HG02588 (cell line): ENCODE measurements around the gene SEL1L2.

Experiments
- ATAC-seq: cut with Tn5 transposase; IDR thresholded peaks from one replicate; pipeline ENCODE4 v1.9.1; 2021; ENCODE audit warnings: mild to moderate bottlenecking, moderate library complexity; ENCODE audit not compliant: unreplicated experiment

Gene SEL1L2

DNA sequence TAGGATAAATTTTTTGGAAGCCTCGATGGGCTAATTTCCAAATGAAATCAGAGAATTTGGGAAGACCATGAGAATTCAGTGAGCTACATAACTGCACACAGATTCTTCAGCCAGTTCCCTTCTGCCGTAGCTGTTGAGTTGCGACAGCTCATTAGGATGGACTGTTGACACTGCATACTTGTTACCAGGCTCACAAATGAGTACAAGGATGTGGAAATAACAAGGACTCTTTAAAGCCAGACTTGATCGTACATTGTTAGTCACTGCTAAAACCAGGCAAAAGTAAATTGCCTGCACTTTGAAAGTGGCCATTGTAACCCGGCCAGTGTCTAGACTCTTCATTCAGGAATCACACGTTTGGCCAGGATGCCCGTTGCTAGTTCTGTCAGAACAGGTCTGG, 168.5 kb downstream of the SEL1L2 start:
- ATAC-seq, result no peak

DNA sequence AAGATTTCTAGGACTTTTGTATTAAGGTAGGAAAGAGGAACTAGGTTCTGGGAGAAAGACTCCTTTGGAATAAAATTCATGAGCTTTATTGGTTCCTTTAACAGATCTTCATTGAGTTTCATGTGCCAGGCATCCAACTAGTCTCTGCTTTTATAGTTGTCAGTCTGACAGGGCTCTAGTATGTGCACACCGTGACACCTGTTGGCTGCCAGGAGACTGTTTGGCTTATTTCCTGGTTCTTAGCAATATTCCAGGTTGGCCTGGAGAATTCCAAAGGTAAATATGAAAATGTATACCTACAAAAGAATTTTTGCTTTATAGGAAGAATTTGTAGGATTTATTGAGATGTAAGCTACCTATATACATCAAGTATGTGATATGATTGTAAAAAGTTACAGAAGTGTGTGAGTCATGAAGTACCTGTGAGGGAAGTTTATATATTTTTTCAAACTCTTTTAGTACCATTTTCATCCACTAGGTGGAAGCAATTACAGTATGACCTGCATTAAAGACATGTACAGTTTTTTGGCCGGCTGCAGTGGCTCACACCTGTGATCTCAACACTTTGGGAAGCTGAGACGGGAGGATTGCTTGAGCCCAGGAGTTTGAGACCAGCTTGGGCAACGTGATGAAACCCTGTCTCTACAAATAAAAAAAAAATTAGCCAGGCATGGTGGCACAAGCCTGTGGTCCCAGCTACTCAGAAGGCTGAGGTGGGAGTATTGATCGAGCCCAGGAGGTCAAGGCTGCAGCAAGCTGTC, 170.3 kb downstream of the SEL1L2 start:
- peak; percentile 75 for ATAC-seq

DNA sequence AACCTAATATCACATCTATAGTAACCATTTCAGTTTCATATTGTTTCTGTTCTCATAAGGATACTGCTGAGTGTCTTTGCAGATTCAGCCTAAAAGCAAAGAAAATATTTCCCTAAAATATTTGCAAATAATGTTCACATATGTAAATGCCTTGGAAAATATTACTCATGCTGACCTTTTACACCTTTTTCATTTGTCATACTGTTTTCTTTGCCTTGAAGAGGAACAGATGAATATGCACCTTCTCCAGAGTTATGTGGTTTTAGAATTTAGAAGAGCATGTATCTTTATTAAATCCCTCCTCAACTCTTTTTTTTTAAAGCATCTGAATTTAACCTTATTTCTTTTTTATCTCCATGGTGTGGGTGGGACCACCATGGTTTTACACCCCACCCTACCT, 173.1 kb downstream of the SEL1L2 start:
- no peak for ATAC-seq

DNA sequence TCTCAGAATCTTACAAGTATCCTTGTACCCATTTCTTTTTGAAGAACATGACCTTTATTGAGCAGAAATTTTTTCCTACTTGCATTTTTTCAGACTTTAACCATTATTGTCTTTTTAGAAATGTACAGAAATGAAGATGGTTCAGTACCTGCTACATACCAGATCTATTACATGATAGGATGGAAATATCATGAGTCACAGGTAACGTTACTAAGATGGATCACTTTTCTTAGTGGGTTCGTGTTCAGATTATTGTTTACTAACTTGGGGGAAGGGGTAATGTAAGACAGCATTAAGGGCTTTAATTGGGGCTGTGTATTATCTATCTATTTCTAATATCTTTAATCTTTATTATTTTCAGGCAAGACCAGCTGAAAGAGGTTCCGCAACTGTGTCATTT, 173.7 kb downstream of the SEL1L2 start:
- ATAC-seq, result no peak

DNA sequence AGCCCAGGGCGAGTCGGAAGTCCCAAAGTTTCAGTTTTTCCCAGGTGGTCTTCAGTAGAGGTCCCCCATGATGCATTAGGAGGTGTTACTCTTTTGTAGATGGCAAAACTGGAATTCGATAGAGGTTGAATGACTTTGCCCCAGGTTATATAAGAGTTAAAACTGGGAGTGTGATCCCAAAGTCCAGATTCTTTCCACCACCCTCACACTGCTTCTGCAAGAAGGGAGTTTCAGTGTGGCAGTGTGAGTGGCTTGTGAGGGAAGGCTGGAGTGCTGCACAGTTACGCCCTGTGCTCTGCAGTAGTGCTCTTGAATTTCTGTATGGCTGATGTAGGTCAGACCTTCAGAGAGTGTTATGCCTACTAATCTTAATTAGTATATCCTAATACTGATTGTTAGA, 175.7 kb downstream of the SEL1L2 start:
- ATAC-seq, result no peak

DNA sequence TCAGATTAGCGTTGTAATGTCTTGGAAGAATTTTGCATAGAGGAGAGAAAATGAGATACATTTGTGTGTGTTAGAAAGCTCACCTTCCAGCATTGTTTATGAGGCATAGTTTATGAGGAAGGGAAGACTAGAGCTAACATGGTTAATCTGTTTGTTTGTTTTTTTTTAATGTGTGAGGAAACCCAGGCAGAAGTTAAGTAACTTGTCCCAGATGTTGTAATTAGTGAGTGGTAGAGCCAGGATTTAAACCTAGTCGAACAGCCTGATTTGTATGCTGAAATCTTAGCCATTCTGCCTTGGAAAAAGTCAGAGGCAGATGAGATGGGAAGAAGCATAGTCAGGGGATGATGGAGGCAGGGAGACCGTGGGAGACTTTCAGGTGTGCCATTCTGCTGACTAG, 176.5 kb downstream of the SEL1L2 start:
- no peak for ATAC-seq

DNA sequence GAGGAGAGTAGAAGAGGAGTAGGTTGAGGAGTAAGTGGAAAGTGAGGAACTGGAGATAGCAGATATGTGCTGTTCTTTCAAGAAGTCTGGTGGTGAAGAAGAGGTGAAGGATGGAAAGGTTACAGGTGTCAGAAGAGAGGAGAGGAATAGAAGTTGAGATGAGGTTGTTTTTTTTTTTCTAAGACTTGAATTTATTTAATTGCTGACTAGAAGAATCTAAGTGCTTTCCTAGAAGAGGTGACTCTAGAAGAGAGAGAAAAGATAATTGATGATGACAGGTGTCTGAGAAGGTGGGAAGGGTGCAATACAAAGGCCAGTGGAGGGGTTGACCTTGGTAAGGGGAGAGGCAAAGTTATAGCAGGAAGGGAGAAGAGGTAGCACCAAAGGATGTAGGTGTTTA, 180.0 kb downstream of the SEL1L2 start:
- no peak for ATAC-seq

DNA sequence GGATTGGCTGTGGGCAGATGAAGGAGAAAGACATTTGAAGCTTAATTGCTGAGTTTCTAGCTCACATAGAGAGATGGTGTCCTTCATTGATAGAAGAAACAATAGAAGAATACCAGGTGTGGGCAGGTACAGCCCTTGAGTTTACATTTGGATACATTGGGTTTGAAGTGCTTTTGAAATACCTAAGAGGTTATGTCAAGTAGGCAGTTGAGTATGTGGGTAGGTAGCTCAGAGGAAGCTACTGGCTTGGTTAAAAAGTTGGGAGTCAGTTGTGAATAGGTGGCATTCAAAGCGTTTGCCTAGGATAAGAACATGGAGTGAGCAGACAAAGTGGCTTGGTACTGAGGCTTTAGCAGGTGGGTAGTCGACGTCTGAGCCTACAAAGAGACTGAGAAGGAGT, 180.6 kb downstream of the SEL1L2 start:
- no peak for ATAC-seq

DNA sequence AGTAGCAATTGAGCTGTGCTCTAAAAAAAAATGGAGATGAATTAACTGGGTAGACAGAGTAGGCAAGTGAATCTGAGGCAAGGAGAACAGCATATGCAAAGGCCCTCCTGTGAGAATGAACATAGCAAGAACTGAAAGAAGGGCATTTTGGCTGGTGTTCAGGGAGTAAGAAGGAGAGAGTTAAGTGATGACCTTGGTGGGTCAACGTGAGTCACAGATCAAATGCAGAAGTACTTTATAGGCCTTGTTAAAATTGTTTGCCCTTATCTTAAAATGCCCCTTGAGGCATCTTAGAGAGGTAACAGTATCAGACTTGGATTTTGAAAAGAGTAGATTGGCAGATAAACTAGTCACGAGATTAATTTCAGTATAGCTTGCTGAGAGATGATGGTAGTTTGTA, 181.0 kb downstream of the SEL1L2 start:
- ATAC-seq, result no peak

DNA sequence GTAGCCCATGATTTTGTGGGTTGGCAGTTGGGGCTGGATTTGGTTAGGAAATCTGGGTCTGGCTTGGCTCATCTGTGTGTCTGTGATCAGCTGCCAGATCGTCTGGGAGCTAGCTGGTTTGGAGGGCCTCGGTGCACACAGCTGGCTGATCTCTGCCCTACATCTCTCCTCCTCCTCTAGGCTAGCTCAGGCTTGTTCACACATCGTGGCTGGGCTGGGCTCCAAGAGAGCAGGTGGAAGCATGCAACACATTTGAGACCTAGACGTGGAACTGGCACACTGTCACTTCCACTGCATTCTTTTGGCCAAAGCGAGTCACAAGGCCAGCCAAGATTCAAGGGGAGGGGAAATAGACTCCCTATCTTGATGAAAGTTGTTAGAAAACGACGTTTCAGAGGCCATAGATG, 189.7 kb downstream of the SEL1L2 start:
- no peak for ATAC-seq

DNA sequence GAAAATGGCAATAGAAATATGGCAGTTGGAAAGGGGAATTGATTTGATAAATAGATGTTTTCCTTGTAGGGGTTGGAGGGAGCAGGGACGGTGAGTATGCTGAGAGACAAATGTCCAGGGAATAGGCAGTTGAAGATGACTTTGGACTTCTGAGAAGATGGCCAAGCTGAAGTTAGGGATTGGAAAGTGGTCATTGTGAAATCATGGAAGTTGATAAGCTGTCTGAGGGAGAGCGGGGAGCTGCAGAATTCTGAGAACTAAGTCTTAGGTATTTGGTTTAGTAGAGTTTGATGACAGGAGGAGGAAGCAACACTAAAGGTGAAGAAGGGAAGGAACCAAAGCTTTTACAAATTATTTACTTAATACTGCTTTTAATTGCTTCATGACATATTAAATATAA, 190.4 kb downstream of the SEL1L2 start:
- ATAC-seq, result no peak
